A549 (cell line): ENCODE results near the gene TOX2. TPM values are rescaled to one million over a fixed set of nuclear protein-coding genes. Genes with fewer than 3 reads are reported as not detected.

Experiments used
- ATAC-seq, 2 experiments: fragments of 200-7000 bp in 1 of 2; fragments of >200 bp in 1 of 2; cut with Nextera tagmentation in 1 of 2; cut with Tn5 transposase in 1 of 2; 3 replicates each; pipeline versions ENCODE4 v1.8.0 to v1.9.1; 2018 to 2020; ENCODE audit warnings: mild to moderate bottlenecking in 1 of 2, moderate library complexity in 1 of 2
- CTCF ChIA-PET: fragments of 300-600 bp; sonication (Branson Sonifier 250); formaldehyde crosslinking; extraction: SDS; loops from one replicate; lab custom pipeline; 2021; ENCODE audit warnings: antibody characterized with exemption, inconsistent platforms; lab: Yijun Ruan, JAX
- POLR2A ChIA-PET: fragments of 350-600 bp; formaldehyde crosslinking; extraction: SDS; loops from one replicate; lab custom pipeline; 2021; ENCODE audit warnings: antibody characterized with exemption, inconsistent platforms; lab: Yijun Ruan, JAX
- DNase-seq, 2 experiments: peaks; one replicate each; pipeline versions ENCODE4 v3.0.0 to v3.0.0-alpha.2; 2011 to 2016; ENCODE audit warnings: low read depth in 1 of 2, low spot score in 1 of 2
- FAIRE-seq: peaks from 2 replicates; lab custom pipeline; 2011; peaks lifted over from hg19 to GRCh38; lab: Jason Lieb, UNC
- H3K27ac ChIP-seq, 2 experiments: fragments of >200 bp; sonication (Bioruptor Twin); formaldehyde crosslinking; 3 replicates each; pipeline ENCODE4 v1.5.1; 2016 to 2017
- H3K4me1 ChIP-seq: fragments of >200 bp; sonication (Bioruptor Twin); formaldehyde crosslinking; 3 replicates; pipeline ENCODE4 v1.6.1; 2016
- H3K4me2 ChIP-seq: fragments of >200 bp; sonication (Bioruptor Twin); formaldehyde crosslinking; 3 replicates; pipeline ENCODE4 v1.6.1; 2016
- H3K4me3 ChIP-seq: fragments of >200 bp; sonication (Bioruptor Twin); formaldehyde crosslinking; 3 replicates; pipeline ENCODE4 v1.5.1; 2016
- H3K9me3 ChIP-seq: fragments of >200 bp; sonication (Bioruptor Twin); formaldehyde crosslinking; 3 replicates; pipeline ENCODE4 v1.6.1; 2016
- CBX8 ChIP-seq: fragments of 200-600 bp; sonication (generic); IDR thresholded peaks from 2 replicates; pipeline ENCODE4 v1.6.1; 2016
- CEBPB ChIP-seq, 2 experiments: fragments of >200 bp in 1 of 2; sonication (Bioruptor Twin) in 1 of 2; formaldehyde crosslinking in 1 of 2; IDR thresholded peaks; 2 replicates each; pipeline ENCODE4 v1.6.1; 2012 to 2016
- EHF ChIP-seq: fragments of 250-450 bp; sonication (Bioruptor Pico); IDR thresholded peaks from 2 replicates; pipeline ENCODE4 v1.5.0; 2020; ENCODE audit warnings: mild to moderate bottlenecking
- EP300 ChIP-seq, 2 experiments: fragments of >200 bp; sonication (Bioruptor Twin); formaldehyde crosslinking; IDR thresholded peaks; 2 replicates in 1 of 2; 3 replicates in 1 of 2; pipeline ENCODE4 v1.6.1; 2016 to 2017
- HDAC2 ChIP-seq: fragments of 200-600 bp; sonication (generic); IDR thresholded peaks from 2 replicates; pipeline ENCODE4 v1.6.1; 2016
- HEYL ChIP-seq: fragments of 250-450 bp; sonication (Bioruptor Pico); IDR thresholded peaks from 2 replicates; pipeline ENCODE4 v1.8.0; 2021; ENCODE audit warnings: mild to moderate bottlenecking, moderate library complexity
- HOXA7 ChIP-seq: fragments of 250-450 bp; sonication (Bioruptor Pico); IDR thresholded peaks from 2 replicates; pipeline ENCODE4 v1.5.0; 2020; ENCODE audit warnings: mild to moderate bottlenecking, moderate library complexity
- JUNB ChIP-seq: fragments of >200 bp; sonication (Bioruptor Twin); formaldehyde crosslinking; IDR thresholded peaks from 2 replicates; pipeline ENCODE4 v1.6.1; 2016
- KDM5A ChIP-seq: fragments of 200-600 bp; sonication (generic); IDR thresholded peaks from 2 replicates; pipeline ENCODE4 v1.6.1; 2016; ENCODE audit warnings: antibody characterized with exemption, mild to moderate bottlenecking
- POLR2A ChIP-seq: IDR thresholded peaks from 2 replicates; pipeline ENCODE4 v1.6.1; 2012; ENCODE audit warnings: mild to moderate bottlenecking, low read length
- POLR2AphosphoS2 ChIP-seq: conservative IDR thresholded peaks from 2 replicates; pipeline ENCODE4 v1.6.1; 2012; ENCODE audit warnings: low read length, improper control_type of control experiment, inconsistent platforms
- RAD21 ChIP-seq, 2 experiments: fragments of >200 bp in 1 of 2; sonication (Bioruptor Twin) in 1 of 2; formaldehyde crosslinking in 1 of 2; IDR thresholded peaks in 1 of 2; conservative IDR thresholded peaks in 1 of 2; 2 replicates in 1 of 2; 3 replicates in 1 of 2; pipeline ENCODE4 v1.6.1; 2012 to 2018; ENCODE audit warnings: inconsistent platforms in 1 of 2
- RCOR1 ChIP-seq: fragments of 150-350 bp; IDR thresholded peaks from 2 replicates; pipeline ENCODE4 v1.6.1; 2014; ENCODE audit warnings: antibody characterized with exemption, low read length, low read depth
- RNF2 ChIP-seq: fragments of 200-600 bp; sonication (generic); IDR thresholded peaks from 2 replicates; pipeline ENCODE4 v1.6.1; 2016; ENCODE audit warnings: low read depth, mild to moderate bottlenecking, antibody characterized with exemption, moderate library complexity, borderline replicate concordance
- TP53 ChIP-seq: fragments of 250-450 bp; sonication (Bioruptor Pico); IDR thresholded peaks from 2 replicates; pipeline ENCODE4 v1.5.0; 2021; ENCODE audit warnings: mild to moderate bottlenecking, moderate library complexity
- ZC3H11A ChIP-seq: fragments of 450-650 bp; IDR thresholded peaks from 2 replicates; pipeline ENCODE4 v1.6.1; 2014; ENCODE audit warnings: antibody characterized with exemption, mild to moderate bottlenecking
- WGBS: methylation state at CpG from one replicate; pipeline ENCODE4 v1.1.6; 2017; ENCODE audit errors: missing lambda C conversion rate; 5-methylcytosine and 5-hydroxymethylcytosine counted together
- polyA plus RNA-seq, 4 experiments: library from polyadenylated mRNA; depleted of rRNA in 3 of 4; stranded (reverse); fragments of >200 nt; fragmentation: RNase III in 1 of 4; extraction: RNeasy Plus Mini Kit Qiagen cat#74134 plus additional on column Dnase treatment in 1 of 4; gene quantifications; 2 replicates in 3 of 4; 3 replicates in 1 of 4; pipeline ENCODE4 v1.2.3, GENCODE V29; 2011 to 2017
- TF ChIP-seq, protein P1 (sequence below): fragments of >200 bp; sonication (Bioruptor Twin); formaldehyde crosslinking; IDR thresholded peaks from 2 replicates; pipeline ENCODE4 v1.6.1; 2016
- TF ChIP-seq, protein P2 (sequence below): IDR thresholded peaks from 2 replicates; pipeline ENCODE4 v1.6.1; 2012
- TF ChIP-seq, protein P3 (sequence below): fragments of 200-600 bp; sonication (generic); IDR thresholded peaks from 2 replicates; pipeline ENCODE4 v1.6.1; 2016; ENCODE audit warnings: antibody characterized with exemption, mild to moderate bottlenecking, moderate library complexity
- TF ChIP-seq, protein P4 (sequence below): fragments of >200 bp; sonication (Bioruptor Twin); formaldehyde crosslinking; IDR thresholded peaks from 3 replicates; pipeline ENCODE4 v1.6.1; 2016
- TF ChIP-seq, protein P5 (sequence below): fragments of 150-350 bp; IDR thresholded peaks from 2 replicates; pipeline ENCODE4 v1.6.1; 2014; ENCODE audit warnings: low read depth, mild to moderate bottlenecking, low read length
- TF ChIP-seq, protein P6 (sequence below): fragments of >200 bp; sonication (Bioruptor Twin); formaldehyde crosslinking; IDR thresholded peaks from 3 replicates; pipeline ENCODE4 v1.5.1; 2016

Gene TOX2
- polyA plus RNA-seq, 2 of the 4 experiments (the other 2 are of a cell fraction): 2.5 to 5.3 TPM

DNA sequence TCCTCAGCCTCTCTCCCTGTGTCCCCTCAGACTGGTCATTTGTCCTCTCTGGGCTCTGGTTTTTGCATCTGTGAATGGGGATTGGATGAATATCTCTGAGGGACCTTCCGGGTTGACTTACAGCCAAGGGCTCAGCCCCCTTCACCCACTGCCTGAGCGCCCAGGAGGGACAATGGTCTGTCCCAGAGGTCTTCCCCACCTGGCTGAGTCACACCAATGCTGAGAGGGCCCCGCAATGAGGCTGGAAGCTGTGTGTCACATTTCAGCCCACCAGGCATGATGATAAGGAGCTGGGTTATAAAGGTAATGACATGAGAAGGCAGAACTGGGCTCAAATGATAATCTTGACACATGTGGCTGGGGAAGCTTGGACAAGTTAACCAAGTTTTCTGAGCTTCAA, 70.5 kb downstream of the TOX2 start:
- ATAC-seq: no peak
- Histone ChIP-seq H3K9me3 (no peaks in the 10 kb centered on the region), H3K4me2 (no peak overlapping the region), H3K4me1 (peaks cover 8% of the 10 kb centered on the region; the same call in 1 of the 3 replicates), H3K27ac (peak overlapping the region in 1 of 2 experiments; percentile 41; a peak in 1 of 6 replicates), H3K4me3 (no peak overlapping the region)
- FAIRE-seq: no peak
- POLR2A ChIA-PET: no interaction called here
- no peak for TF ChIP-seq RAD21 (conservative IDR thresholded peaks at IDR 0.05 in 1 of 2, IDR thresholded peaks at IDR 0.05 in 1 of 2)
- TF ChIP-seq, protein P1, sequence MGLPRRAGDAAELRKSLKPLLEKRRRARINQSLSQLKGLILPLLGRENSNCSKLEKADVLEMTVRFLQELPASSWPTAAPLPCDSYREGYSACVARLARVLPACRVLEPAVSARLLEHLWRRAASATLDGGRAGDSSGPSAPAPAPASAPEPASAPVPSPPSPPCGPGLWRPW: no peak
- TF ChIP-seq TP53 (CRISPR knock-in tag): no peak
- no peak for TF ChIP-seq JUNB
- TF ChIP-seq, protein P2, sequence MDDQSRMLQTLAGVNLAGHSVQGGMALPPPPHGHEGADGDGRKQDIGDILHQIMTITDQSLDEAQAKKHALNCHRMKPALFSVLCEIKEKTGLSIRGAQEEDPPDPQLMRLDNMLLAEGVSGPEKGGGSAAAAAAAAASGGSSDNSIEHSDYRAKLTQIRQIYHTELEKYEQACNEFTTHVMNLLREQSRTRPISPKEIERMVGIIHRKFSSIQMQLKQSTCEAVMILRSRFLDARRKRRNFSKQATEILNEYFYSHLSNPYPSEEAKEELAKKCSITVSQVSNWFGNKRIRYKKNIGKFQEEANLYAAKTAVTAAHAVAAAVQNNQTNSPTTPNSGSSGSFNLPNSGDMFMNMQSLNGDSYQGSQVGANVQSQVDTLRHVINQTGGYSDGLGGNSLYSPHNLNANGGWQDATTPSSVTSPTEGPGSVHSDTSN: no peak
- TF ChIP-seq ZC3H11A: no peak
- TF ChIP-seq, protein P3, sequence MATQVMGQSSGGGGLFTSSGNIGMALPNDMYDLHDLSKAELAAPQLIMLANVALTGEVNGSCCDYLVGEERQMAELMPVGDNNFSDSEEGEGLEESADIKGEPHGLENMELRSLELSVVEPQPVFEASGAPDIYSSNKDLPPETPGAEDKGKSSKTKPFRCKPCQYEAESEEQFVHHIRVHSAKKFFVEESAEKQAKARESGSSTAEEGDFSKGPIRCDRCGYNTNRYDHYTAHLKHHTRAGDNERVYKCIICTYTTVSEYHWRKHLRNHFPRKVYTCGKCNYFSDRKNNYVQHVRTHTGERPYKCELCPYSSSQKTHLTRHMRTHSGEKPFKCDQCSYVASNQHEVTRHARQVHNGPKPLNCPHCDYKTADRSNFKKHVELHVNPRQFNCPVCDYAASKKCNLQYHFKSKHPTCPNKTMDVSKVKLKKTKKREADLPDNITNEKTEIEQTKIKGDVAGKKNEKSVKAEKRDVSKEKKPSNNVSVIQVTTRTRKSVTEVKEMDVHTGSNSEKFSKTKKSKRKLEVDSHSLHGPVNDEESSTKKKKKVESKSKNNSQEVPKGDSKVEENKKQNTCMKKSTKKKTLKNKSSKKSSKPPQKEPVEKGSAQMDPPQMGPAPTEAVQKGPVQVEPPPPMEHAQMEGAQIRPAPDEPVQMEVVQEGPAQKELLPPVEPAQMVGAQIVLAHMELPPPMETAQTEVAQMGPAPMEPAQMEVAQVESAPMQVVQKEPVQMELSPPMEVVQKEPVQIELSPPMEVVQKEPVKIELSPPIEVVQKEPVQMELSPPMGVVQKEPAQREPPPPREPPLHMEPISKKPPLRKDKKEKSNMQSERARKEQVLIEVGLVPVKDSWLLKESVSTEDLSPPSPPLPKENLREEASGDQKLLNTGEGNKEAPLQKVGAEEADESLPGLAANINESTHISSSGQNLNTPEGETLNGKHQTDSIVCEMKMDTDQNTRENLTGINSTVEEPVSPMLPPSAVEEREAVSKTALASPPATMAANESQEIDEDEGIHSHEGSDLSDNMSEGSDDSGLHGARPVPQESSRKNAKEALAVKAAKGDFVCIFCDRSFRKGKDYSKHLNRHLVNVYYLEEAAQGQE: no peak
- TF ChIP-seq, protein P4, sequence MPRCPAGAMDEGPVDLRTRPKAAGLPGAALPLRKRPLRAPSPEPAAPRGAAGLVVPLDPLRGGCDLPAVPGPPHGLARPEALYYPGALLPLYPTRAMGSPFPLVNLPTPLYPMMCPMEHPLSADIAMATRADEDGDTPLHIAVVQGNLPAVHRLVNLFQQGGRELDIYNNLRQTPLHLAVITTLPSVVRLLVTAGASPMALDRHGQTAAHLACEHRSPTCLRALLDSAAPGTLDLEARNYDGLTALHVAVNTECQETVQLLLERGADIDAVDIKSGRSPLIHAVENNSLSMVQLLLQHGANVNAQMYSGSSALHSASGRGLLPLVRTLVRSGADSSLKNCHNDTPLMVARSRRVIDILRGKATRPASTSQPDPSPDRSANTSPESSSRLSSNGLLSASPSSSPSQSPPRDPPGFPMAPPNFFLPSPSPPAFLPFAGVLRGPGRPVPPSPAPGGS: no peak
- no peak for TF ChIP-seq CEBPB (IDR thresholded peaks at IDR 0.05)
- TF ChIP-seq POLR2A: no peak
- TF ChIP-seq HDAC2: no peak
- TF ChIP-seq RCOR1: no peak
- TF ChIP-seq EHF (CRISPR knock-in tag): no peak
- TF ChIP-seq HEYL (CRISPR knock-in tag): no peak
- TF ChIP-seq HOXA7 (CRISPR knock-in tag): no peak
- TF ChIP-seq KDM5A: no peak
- TF ChIP-seq, protein P5, sequence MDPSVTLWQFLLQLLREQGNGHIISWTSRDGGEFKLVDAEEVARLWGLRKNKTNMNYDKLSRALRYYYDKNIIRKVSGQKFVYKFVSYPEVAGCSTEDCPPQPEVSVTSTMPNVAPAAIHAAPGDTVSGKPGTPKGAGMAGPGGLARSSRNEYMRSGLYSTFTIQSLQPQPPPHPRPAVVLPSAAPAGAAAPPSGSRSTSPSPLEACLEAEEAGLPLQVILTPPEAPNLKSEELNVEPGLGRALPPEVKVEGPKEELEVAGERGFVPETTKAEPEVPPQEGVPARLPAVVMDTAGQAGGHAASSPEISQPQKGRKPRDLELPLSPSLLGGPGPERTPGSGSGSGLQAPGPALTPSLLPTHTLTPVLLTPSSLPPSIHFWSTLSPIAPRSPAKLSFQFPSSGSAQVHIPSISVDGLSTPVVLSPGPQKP: no peak
- no peak for TF ChIP-seq CBX8
- TF ChIP-seq RNF2: no peak
- CTCF ChIA-PET: interaction anchor here (1.3 to 2.7 kb wide), 2 partner anchors 8 to 25 kb away, joined by 4 to 13 read pairs; no protein-coding TSS in a partner anchor
- no peak for DNase-seq
- WGBS: 92% methylated on average over 3 of the region's 3 CpGs

DNA sequence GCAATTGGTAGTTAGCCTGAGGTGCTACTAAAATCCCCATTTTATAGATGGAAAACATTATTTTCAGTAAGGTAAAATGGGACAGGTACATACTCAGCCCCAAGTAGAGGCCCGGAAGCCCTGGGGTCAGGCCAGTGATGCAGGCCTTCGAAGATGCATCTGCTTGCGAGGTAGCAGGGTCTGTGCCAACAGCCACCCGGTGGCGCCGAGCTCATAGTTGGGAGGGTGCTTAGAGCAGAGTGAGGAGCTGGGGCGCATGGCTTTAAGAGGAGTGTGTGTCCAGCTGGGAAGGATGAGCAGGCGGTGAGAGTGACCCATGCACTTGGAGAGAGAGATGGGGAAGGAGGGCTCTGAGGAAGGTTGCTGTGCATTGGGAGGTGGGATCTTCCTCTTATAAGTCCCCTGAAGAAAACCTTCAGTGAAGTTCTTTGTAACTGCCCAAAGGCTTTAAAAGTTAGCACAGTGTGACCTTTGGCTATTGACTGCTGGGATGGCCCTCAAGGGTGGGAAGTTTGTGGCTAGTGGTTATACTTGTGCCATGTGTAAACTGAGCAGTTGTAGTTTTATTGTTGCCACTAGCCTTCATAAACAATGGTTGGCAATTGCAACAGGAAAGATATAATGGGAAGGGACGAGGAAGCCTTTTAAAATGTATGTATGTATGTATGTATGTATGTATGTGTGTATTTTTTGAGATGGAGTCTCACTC, 71.1 kb downstream of the TOX2 start:
- no peak; a peak in 1 of 6 replicates for ATAC-seq
- no peaks in the 10 kb centered on the region for H3K9me3 ChIP-seq
- ChIA-PET CTCF (no interaction called here), POLR2A (no interaction called here)
- 0 out of 6 replicates have a peak overlapping the region, but pooled peaks of 1 of the 2 experiments have one; percentile 24 for H3K27ac ChIP-seq
- no peak for FAIRE-seq
- 86% methylated on average over 9 of the region's 9 CpGs for WGBS
- TF ChIP-seq, protein P6, sequence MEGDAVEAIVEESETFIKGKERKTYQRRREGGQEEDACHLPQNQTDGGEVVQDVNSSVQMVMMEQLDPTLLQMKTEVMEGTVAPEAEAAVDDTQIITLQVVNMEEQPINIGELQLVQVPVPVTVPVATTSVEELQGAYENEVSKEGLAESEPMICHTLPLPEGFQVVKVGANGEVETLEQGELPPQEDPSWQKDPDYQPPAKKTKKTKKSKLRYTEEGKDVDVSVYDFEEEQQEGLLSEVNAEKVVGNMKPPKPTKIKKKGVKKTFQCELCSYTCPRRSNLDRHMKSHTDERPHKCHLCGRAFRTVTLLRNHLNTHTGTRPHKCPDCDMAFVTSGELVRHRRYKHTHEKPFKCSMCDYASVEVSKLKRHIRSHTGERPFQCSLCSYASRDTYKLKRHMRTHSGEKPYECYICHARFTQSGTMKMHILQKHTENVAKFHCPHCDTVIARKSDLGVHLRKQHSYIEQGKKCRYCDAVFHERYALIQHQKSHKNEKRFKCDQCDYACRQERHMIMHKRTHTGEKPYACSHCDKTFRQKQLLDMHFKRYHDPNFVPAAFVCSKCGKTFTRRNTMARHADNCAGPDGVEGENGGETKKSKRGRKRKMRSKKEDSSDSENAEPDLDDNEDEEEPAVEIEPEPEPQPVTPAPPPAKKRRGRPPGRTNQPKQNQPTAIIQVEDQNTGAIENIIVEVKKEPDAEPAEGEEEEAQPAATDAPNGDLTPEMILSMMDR: no peak
- TF ChIP-seq EP300 (IDR thresholded peaks at IDR 0.05) (no peak), KDM5A (no peak), POLR2AphosphoS2 (no peak)
- H3K4me3 ChIP-seq: no peak overlapping the region
- DNase-seq: no peak
- H3K4me1 ChIP-seq: peaks cover 8% of the 10 kb centered on the region; the same call in 1 of the 3 replicates
- H3K4me2 ChIP-seq: no peak overlapping the region
